ENCODE measurements around the gene PPP2R5D.
"Not testable (repeated sequence)": the region's sequence is repeated elsewhere in the genome, so short reads cannot be mapped to it uniquely, and the experiment has no call there.

The PPP2R5D gene

DNA sequence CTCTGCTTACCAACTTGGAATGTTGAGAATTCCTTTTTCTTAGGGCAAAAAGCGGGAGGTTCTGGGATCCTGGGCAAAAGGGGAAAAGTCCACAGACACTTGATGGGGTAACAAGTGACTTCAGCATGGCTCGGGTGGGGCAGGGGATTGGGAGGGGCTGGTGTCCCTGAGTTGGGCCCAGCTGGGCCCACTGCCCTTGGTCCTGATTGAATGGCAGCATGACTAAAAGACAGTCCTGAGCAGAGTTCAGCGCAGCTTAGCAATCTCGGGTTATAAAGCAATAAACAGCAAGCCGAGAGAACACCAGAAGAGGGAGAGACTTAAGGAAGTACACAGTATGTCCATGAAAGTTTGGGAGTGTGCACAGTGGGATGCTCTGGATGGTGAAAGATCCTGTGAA, 5.6 kb downstream of the PPP2R5D start:
- H3K9me3 ChIP-seq (ENCODE audit: control insufficient read depth, insufficient read depth, low read length), result no peaks in the 10 kb centered on the region
- no peaks in the 10 kb centered on the region for H4K20me1 ChIP-seq (ENCODE audit: control insufficient read depth, insufficient read depth, low read depth, low read length)
- no peaks in the 10 kb centered on the region for H3K9me2 ChIP-seq (replicated peaks; ENCODE audit: control insufficient read depth, low read length)
- H3K36me3 ChIP-seq (ENCODE audit: control insufficient read depth, low read length), result peaks cover 23% of the 10 kb centered on the region
- H3F3A ChIP-seq (ENCODE audit: control insufficient read depth, insufficient read depth), result no peaks in the 10 kb centered on the region
- TF ChIP-seq, protein P1, sequence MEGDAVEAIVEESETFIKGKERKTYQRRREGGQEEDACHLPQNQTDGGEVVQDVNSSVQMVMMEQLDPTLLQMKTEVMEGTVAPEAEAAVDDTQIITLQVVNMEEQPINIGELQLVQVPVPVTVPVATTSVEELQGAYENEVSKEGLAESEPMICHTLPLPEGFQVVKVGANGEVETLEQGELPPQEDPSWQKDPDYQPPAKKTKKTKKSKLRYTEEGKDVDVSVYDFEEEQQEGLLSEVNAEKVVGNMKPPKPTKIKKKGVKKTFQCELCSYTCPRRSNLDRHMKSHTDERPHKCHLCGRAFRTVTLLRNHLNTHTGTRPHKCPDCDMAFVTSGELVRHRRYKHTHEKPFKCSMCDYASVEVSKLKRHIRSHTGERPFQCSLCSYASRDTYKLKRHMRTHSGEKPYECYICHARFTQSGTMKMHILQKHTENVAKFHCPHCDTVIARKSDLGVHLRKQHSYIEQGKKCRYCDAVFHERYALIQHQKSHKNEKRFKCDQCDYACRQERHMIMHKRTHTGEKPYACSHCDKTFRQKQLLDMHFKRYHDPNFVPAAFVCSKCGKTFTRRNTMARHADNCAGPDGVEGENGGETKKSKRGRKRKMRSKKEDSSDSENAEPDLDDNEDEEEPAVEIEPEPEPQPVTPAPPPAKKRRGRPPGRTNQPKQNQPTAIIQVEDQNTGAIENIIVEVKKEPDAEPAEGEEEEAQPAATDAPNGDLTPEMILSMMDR (IDR thresholded peaks at IDR 0.05; ENCODE audit: low read depth, low read length, poor library complexity, severe bottlenecking), result no peak
- no peak for TF ChIP-seq EZH2phosphoT487 (IDR thresholded peaks at IDR 0.05; ENCODE audit: borderline replicate concordance, low read length)
- H3K27ac ChIP-seq (ENCODE audit: low read depth, low read length), result no peak overlapping the region
- H3K79me2 ChIP-seq (ENCODE audit: control insufficient read depth, low read length), result peaks cover 24% of the 10 kb centered on the region
- H3K4me2 ChIP-seq (ENCODE audit: low read length), result no peak overlapping the region
- H3K4me3 ChIP-seq (ENCODE audit: low read length), result no peak overlapping the region
- H3K4me1 ChIP-seq (ENCODE audit: control insufficient read depth, low read length), result peaks cover 11% of the 10 kb centered on the region
- no peaks in the 10 kb centered on the region for H3K27me3 ChIP-seq (ENCODE audit: control insufficient read depth, low read length)

DNA sequence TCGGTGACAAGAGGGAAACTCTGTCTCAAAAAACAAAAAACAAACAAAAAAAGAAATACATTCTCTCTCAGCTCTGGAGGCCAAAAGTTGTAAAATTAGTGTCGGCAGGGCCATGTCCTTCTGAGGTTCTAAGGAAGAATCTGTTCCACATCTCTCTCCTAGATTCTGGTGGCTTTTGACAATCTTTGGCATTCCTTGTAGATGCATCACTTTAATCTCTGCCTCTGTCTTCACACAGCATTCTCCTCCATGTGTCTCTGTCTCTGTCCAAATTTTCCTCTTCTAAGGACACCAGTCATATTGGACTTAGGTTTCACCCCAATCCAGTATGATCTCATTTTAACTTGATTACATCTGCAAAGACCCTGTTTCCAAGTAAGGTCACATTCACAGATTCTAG, 9.1 kb downstream of the PPP2R5D start:
- Histone ChIP-seq H3K9me2 (replicated peaks; ENCODE audit: control insufficient read depth, low read length) (no peaks in the 10 kb centered on the region), H3K27ac (ENCODE audit: low read depth, low read length) (no peak overlapping the region), H4K20me1 (ENCODE audit: control insufficient read depth, insufficient read depth, low read depth, low read length) (no peaks in the 10 kb centered on the region), H3K4me2 (ENCODE audit: low read length) (no peak overlapping the region), H3K27me3 (ENCODE audit: control insufficient read depth, low read length) (no peaks in the 10 kb centered on the region), H3K9me3 (ENCODE audit: control insufficient read depth, insufficient read depth, low read length) (no peaks in the 10 kb centered on the region), H3K36me3 (ENCODE audit: control insufficient read depth, low read length) (peaks cover 23% of the 10 kb centered on the region), H3K4me1 (ENCODE audit: control insufficient read depth, low read length) (peaks cover 3% of the 10 kb centered on the region; the same call in 1 of the 2 replicates), H3F3A (ENCODE audit: control insufficient read depth, insufficient read depth) (peaks cover 5% of the 10 kb centered on the region; the same call in 1 of the 2 replicates), H3K4me3 (ENCODE audit: low read length) (no peak overlapping the region), H3K79me2 (ENCODE audit: control insufficient read depth, low read length) (no peaks in the 10 kb centered on the region)
- TF ChIP-seq, protein P1 (IDR thresholded peaks at IDR 0.05; ENCODE audit: low read depth, low read length, poor library complexity, severe bottlenecking), result no peak
- TF ChIP-seq EZH2phosphoT487 (IDR thresholded peaks at IDR 0.05; ENCODE audit: borderline replicate concordance, low read length), result no peak

DNA sequence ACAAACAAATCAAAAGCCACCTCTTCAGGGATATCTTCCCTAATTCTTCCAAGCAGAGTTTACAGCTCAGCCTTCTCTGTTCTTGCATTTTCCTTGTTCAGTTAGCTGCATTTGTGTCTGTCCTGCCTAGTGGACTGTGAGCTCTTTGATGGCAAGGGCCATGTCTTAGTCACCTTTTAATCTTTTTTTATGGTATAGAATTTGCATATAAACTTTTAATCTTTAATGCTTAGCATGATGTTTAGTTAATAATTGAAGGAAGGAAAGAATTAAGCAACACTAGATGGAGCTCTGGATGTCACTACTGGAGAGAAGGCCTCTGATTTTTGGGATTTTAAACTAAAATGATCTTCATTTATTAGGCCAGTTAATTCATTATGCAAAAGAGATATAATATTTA, 12.1 kb downstream of the PPP2R5D start:
- no peaks in the 10 kb centered on the region for H4K20me1 ChIP-seq (ENCODE audit: control insufficient read depth, insufficient read depth, low read depth, low read length)
- no peaks in the 10 kb centered on the region for H3K9me3 ChIP-seq (ENCODE audit: control insufficient read depth, insufficient read depth, low read length)
- H3F3A ChIP-seq (ENCODE audit: control insufficient read depth, insufficient read depth), result peaks cover 5% of the 10 kb centered on the region; the same call in 1 of the 2 replicates
- no peaks in the 10 kb centered on the region for H3K79me2 ChIP-seq (ENCODE audit: control insufficient read depth, low read length)
- TF ChIP-seq, protein P1 (IDR thresholded peaks at IDR 0.05; ENCODE audit: low read depth, low read length, poor library complexity, severe bottlenecking), result peak; percentile 17
- TF ChIP-seq EZH2phosphoT487 (IDR thresholded peaks at IDR 0.05; ENCODE audit: borderline replicate concordance, low read length), result no peak
- H3K4me2 ChIP-seq (ENCODE audit: low read length), result no peak overlapping the region
- no peaks in the 10 kb centered on the region for H3K9me2 ChIP-seq (replicated peaks; ENCODE audit: control insufficient read depth, low read length)
- H3K4me1 ChIP-seq (ENCODE audit: control insufficient read depth, low read length), result peaks cover 3% of the 10 kb centered on the region; the same call in 1 of the 2 replicates
- H3K36me3 ChIP-seq (ENCODE audit: control insufficient read depth, low read length), result peaks cover 3% of the 10 kb centered on the region
- no peak overlapping the region for H3K27ac ChIP-seq (ENCODE audit: low read depth, low read length)
- no peak overlapping the region for H3K4me3 ChIP-seq (ENCODE audit: low read length)
- H3K27me3 ChIP-seq (ENCODE audit: control insufficient read depth, low read length), result no peaks in the 10 kb centered on the region

DNA sequence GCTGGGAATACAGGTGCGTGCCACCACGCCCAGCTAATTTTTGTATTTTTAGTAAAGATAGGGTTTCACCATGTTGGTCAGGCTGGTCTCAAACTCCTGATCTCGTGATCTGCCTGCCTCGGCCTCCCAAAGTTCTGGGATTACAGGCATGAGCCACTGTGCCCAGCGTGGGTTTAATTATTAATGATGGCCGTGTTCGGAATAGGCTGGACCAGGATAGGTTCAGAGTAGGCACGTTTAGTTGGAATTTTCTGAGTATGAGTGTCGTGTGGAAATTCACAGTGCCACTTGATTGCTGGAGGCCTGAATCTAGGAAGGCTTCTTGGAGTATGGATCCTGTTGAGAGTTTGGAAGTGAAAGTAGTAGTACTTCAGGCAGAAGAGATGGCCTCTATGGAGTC, 13.8 kb downstream of the PPP2R5D start:
- H3K27ac ChIP-seq (ENCODE audit: low read depth, low read length); H4K20me1 ChIP-seq (ENCODE audit: control insufficient read depth, insufficient read depth, low read depth, low read length); H3K27me3 ChIP-seq (ENCODE audit: control insufficient read depth, low read length): not testable (repeated sequence)

More for the DNA sequence above, 13.8 kb downstream of the PPP2R5D start:
- not testable (repeated sequence) for H3K4me1 ChIP-seq (ENCODE audit: control insufficient read depth, low read length); H3K36me3 ChIP-seq (ENCODE audit: control insufficient read depth, low read length); H3K79me2 ChIP-seq (ENCODE audit: control insufficient read depth, low read length); H3K9me3 ChIP-seq (ENCODE audit: control insufficient read depth, insufficient read depth, low read length); H3K4me2 ChIP-seq (ENCODE audit: low read length); H3F3A ChIP-seq (ENCODE audit: control insufficient read depth, insufficient read depth); H3K4me3 ChIP-seq (ENCODE audit: low read length); H3K9me2 ChIP-seq (replicated peaks; ENCODE audit: control insufficient read depth, low read length)

Data from DOHH2 (cell line).